Activated T-cell treated with anti-CD3 and anti-CD28 coated beads for 24 hours (primary cell): Measurements from ENCODE around the gene RNF223.
"Not testable (repeated sequence)": the region's sequence is repeated elsewhere in the genome, so short reads cannot be mapped to it uniquely, and the experiment has no call there.

ENCODE experiments used
- DNase-seq: peaks from one replicate; pipeline ENCODE4 v3.0.0-alpha.2; 2020; ENCODE audit warnings: low read depth

RNF223 gene

GRCh38 chr1:1087351-1088028, 13.4 kb upstream of the RNF223 start:
- no peak for DNase-seq

GRCh38 chr1:1086911-1087341, 12.8 kb upstream of the RNF223 start:
- DNase-seq: no peak

- DNase-seq: no peak
Measured at GRCh38 chr1:1085911-1086841, 12.1 kb upstream of the RNF223 start.

- no peak for DNase-seq
Measured at GRCh38 chr1:1085171-1085841, 11.2 kb upstream of the RNF223 start.

GRCh38 chr1:1084372-1085170, 10.5 kb upstream of the RNF223 start:
- no peak for DNase-seq

GRCh38 chr1:1083416-1084371, 9.6 kb upstream of the RNF223 start:
- no peak for DNase-seq

- no peak for DNase-seq
Measured at GRCh38 chr1:1082776-1083415, 8.8 kb upstream of the RNF223 start.

- DNase-seq: no peak
Measured at GRCh38 chr1:1082239-1082775, 8.2 kb upstream of the RNF223 start.

- no peak for DNase-seq
Measured at GRCh38 chr1:1081311-1082238, 7.5 kb upstream of the RNF223 start.

- no peak for DNase-seq
Measured at GRCh38 chr1:1080951-1081310, 6.8 kb upstream of the RNF223 start.

- no peak for DNase-seq
Measured at GRCh38 chr1:1080122-1080757, 6.1 kb upstream of the RNF223 start.

- no peak for DNase-seq
Measured at GRCh38 chr1:1079408-1080121, 5.5 kb upstream of the RNF223 start.

- not testable (repeated sequence) for DNase-seq
Measured at GRCh38 chr1:1077396-1077795, 3.3 kb upstream of the RNF223 start.

- no peak for DNase-seq
Measured at GRCh38 chr1:1075148-1075935, 1.2 kb upstream of the RNF223 start.

GRCh38 chr1:1074631-1075147, 583 bp upstream of the RNF223 start:
- DNase-seq: no peak

- no peak for DNase-seq
Measured at GRCh38 chr1:1072849-1073742, 1.0 kb downstream of the RNF223 start.
